Measurements from ENCODE around the gene OR5T1. TPM values are rescaled to one million over a fixed set of nuclear protein-coding genes. Genes with fewer than 3 reads are reported as not detected.

The OR5T1 gene
- total and polyA plus RNA-seq, 9 of the 15 experiments (the other 6 are each of a cell fraction or from before 2014, with no cell fraction given) = not detected

DNA sequence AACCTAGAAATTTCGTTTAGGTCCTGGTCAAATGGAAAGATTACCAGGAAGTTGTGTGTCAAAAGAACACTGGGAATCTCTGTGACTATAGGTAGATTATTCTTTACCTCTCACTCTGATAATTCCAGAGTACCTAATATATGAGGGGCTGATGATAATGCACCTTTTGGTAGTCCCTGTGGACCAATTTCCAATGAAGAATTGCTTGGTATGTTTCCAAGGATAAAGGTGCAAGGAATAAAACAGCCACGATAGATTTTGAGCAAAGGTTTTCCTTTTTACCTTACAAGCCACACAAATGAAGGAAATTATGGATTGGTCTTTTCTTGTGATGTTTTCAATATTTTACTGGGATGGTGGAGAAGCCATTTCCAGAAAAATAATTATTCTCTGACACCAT, 18.2 kb downstream of the OR5T1 start, which contains the start of gene OR8H1:
Gene OR8H1 (minus strand): TSS at position 101 of the 400 bp plus-strand sequence. CDS start 1,192 bp downstream, outside the sequence.
- no peaks in the 10 kb centered on the region for H3K4me1 ChIP-seq (replicated peaks in 1 of 2; ENCODE audit: control insufficient read depth in 2 of 2, insufficient read depth in 2 of 2, low read length in 2 of 2)
- no peaks in the 10 kb centered on the region for H3K79me2 ChIP-seq (ENCODE audit: control insufficient read depth, insufficient read depth, low read length)
- ChIA-PET POLR2A (no interaction called here), CTCF (ENCODE audit: low intra/inter-chr PET ratio) (no interaction called here)
- DNase-seq (ENCODE audit: extremely low read depth in 1 of 4, low spot score in 3 of 4) = no peak
- no peak for ATAC-seq
- H3K4me3 ChIP-seq = no peak within 1 kb of the TSS
- no peaks in the 10 kb centered on the region for H3K27me3 ChIP-seq (ENCODE audit: control insufficient read depth in 2 of 2, insufficient read depth in 2 of 2, low read length in 2 of 2)
- WGBS (ENCODE audit: insufficient coverage, low coverage, missing lambda C conversion rate) = 0% methylated on average over 2 of the region's 2 CpGs
- FAIRE-seq = no peak
- intact Hi-C loops (cut with micrococcal nuclease) = no loop called here
- no peak within 1 kb of the TSS for H3K9ac ChIP-seq (ENCODE audit: insufficient read depth in 1 of 2, low read depth in 2 of 2, low read length in 2 of 2)
- H3K27ac ChIP-seq (ENCODE audit: extremely low read depth, low read depth, low read length) = no peak within 1 kb of the TSS
- H3K9me3 ChIP-seq (replicated peaks; ENCODE audit: control insufficient read depth, insufficient read depth, low read depth, low read length) = peaks cover 2% of the 10 kb centered on the region; the same call in 1 of the 2 replicates
- in situ Hi-C loops (cut with MboI) = no loop called here
- H3K4me2 ChIP-seq (ENCODE audit: insufficient read depth, low read length) = no peak within 1 kb of the TSS
- H3K9me1 ChIP-seq (ENCODE audit: control insufficient read depth, insufficient read depth, low read length) = no peaks in the 10 kb centered on the region
- no peak within 1 kb of the TSS for H2AFZ ChIP-seq (ENCODE audit: low read depth, low read length)
- BruUV-seq (replicated peaks) = no TSS peak
- H4K20me1 ChIP-seq (replicated peaks; ENCODE audit: control insufficient read depth, insufficient read depth, low read length) = no peaks in the 10 kb centered on the region
- H3K36me3 ChIP-seq (ENCODE audit: control insufficient read depth, insufficient read depth, low read length) = no peaks in the 10 kb centered on the region
- TF ChIP-seq RBM15 (IDR thresholded peaks at IDR 0.05; ENCODE audit: insufficient read depth, low read length) = no peak
- no peak for TF ChIP-seq CREBBP (IDR thresholded peaks at IDR 0.05; ENCODE audit: low read depth, low read length)
- TF ChIP-seq SLC30A9 (CRISPR knock-in tag; IDR thresholded peaks at IDR 0.05) = no peak
- TF ChIP-seq CEBPG (CRISPR knock-in tag; IDR thresholded peaks at IDR 0.05) = no peak
- no peak for TF ChIP-seq CEBPG (tag; conservative IDR thresholded peaks at IDR 0.05 in 1 of 2, IDR thresholded peaks at IDR 0.05 in 1 of 2)
- no peak for TF ChIP-seq PTBP1 (IDR thresholded peaks at IDR 0.05; ENCODE audit: low read depth, low read length)
- TF ChIP-seq, protein P1, sequence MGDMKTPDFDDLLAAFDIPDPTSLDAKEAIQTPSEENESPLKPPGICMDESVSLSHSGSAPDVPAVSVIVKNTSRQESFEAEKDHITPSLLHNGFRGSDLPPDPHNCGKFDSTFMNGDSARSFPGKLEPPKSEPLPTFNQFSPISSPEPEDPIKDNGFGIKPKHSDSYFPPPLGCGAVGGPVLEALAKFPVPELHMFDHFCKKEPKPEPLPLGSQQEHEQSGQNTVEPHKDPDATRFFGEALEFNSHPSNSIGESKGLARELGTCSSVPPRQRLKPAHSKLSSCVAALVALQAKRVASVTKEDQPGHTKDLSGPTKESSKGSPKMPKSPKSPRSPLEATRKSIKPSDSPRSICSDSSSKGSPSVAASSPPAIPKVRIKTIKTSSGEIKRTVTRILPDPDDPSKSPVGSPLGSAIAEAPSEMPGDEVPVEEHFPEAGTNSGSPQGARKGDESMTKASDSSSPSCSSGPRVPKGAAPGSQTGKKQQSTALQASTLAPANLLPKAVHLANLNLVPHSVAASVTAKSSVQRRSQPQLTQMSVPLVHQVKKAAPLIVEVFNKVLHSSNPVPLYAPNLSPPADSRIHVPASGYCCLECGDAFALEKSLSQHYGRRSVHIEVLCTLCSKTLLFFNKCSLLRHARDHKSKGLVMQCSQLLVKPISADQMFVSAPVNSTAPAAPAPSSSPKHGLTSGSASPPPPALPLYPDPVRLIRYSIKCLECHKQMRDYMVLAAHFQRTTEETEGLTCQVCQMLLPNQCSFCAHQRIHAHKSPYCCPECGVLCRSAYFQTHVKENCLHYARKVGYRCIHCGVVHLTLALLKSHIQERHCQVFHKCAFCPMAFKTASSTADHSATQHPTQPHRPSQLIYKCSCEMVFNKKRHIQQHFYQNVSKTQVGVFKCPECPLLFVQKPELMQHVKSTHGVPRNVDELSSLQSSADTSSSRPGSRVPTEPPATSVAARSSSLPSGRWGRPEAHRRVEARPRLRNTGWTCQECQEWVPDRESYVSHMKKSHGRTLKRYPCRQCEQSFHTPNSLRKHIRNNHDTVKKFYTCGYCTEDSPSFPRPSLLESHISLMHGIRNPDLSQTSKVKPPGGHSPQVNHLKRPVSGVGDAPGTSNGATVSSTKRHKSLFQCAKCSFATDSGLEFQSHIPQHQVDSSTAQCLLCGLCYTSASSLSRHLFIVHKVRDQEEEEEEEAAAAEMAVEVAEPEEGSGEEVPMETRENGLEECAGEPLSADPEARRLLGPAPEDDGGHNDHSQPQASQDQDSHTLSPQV (IDR thresholded peaks at IDR 0.05) = no peak
- TF ChIP-seq, protein P2, sequence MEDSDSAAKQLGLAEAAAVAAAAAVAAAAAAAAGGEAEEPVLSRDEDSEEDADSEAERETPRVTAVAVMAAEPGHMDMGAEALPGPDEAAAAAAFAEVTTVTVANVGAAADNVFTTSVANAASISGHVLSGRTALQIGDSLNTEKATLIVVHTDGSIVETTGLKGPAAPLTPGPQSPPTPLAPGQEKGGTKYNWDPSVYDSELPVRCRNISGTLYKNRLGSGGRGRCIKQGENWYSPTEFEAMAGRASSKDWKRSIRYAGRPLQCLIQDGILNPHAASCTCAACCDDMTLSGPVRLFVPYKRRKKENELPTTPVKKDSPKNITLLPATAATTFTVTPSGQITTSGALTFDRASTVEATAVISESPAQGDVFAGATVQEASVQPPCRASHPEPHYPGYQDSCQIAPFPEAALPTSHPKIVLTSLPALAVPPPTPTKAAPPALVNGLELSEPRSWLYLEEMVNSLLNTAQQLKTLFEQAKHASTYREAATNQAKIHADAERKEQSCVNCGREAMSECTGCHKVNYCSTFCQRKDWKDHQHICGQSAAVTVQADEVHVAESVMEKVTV (CRISPR knock-in tag; IDR thresholded peaks at IDR 0.05) = no peak
- TF ChIP-seq POLR2B (IDR thresholded peaks at IDR 0.05; ENCODE audit: low read depth, partially characterized antibody) = no peak
